Frontal cortex (tissue), 4 donors: Measurements from ENCODE around the gene GDPD3. TPM values are rescaled to one million over a fixed set of nuclear protein-coding genes. Genes with fewer than 3 reads are reported as not detected.
"Not testable (repeated sequence)": the region's sequence is repeated elsewhere in the genome, so short reads cannot be mapped to it uniquely, and the experiment has no call there.

Experiments used
- DNase-seq, 2 donors: peaks; one replicate each; pipeline ENCODE4 v3.0.0; 2012; ENCODE audit warnings: low spot score in 2 of 2
- FAIRE-seq: peaks from 2 replicates; lab custom pipeline; 2012; peaks lifted over from hg19 to GRCh38; lab: Jason Lieb, UNC
- total RNA-seq: library from RNA; depleted of rRNA; stranded (reverse); fragments of >200 nt; gene quantifications from one replicate; pipeline ENCODE4 v1.2.3, GENCODE V29; 2014
- donor health status: control.
- donor health status: control.
- donor health status: control.

GDPD3 gene
- total RNA-seq, 1 donor from 2014 or later: 1.2 TPM

GRCh38 chr16:30125690-30126089, 12.4 kb upstream of the GDPD3 start:
- FAIRE-seq: not testable (repeated sequence)

GRCh38 chr16:30124985-30125379, 11.6 kb upstream of the GDPD3 start:
- FAIRE-seq (no peak), DNase-seq (no peak)

More at GRCh38 chr16:30125690-30126089, 12.4 kb upstream of the GDPD3 start:
- DNase-seq: not testable (repeated sequence)

GRCh38 chr16:30122604-30123160, 9.3 kb upstream of the GDPD3 start:
- no peak for FAIRE-seq

GRCh38 chr16:30121741-30122571, 8.6 kb upstream of the GDPD3 start:
- peak in 1 of 2 donors; percentile 53 for DNase-seq
- FAIRE-seq: no peak

More at GRCh38 chr16:30122604-30123160, 9.3 kb upstream of the GDPD3 start:
- peak in 1 of 2 donors; percentile 53 for DNase-seq

GRCh38 chr16:30120340-30121105, 7.2 kb upstream of the GDPD3 start:
- FAIRE-seq (no peak), DNase-seq (no peak)

- FAIRE-seq (no peak), DNase-seq (no peak)
Measured at GRCh38 chr16:30119428-30119827, 6.1 kb upstream of the GDPD3 start.

GRCh38 chr16:30117768-30118167, 4.4 kb upstream of the GDPD3 start:
- DNase-seq: no peak
- FAIRE-seq: no peak

- FAIRE-seq: no peak
- DNase-seq: no peak
Measured at GRCh38 chr16:30116291-30117207, 3.2 kb upstream of the GDPD3 start.

- DNase-seq: no peak
- no peak for FAIRE-seq
Measured at GRCh38 chr16:30115238-30115637, 1.9 kb upstream of the GDPD3 start.

- not testable (repeated sequence) for DNase-seq, FAIRE-seq
Measured at GRCh38 chr16:30114833-30115232, 1.5 kb upstream of the GDPD3 start.

- no peak for FAIRE-seq
- no peak for DNase-seq
Measured at GRCh38 chr16:30114411-30114810, 1.1 kb upstream of the GDPD3 start.

GRCh38 chr16:30113711-30114333, 485 bp upstream of the GDPD3 start:
- DNase-seq: no peak
- no peak for FAIRE-seq

GRCh38 chr16:30112197-30113030, 923 bp downstream of the GDPD3 start:
- FAIRE-seq: no peak
- peak in 1 of 2 donors; percentile 73 for DNase-seq

- DNase-seq: no peak
Measured at GRCh38 chr16:30110661-30111060, 2.7 kb downstream of the GDPD3 start.

GRCh38 chr16:30108059-30108850, 5.1 kb downstream of the GDPD3 start:
- FAIRE-seq: no peak
- DNase-seq: no peak

More at GRCh38 chr16:30110661-30111060, 2.7 kb downstream of the GDPD3 start:
- FAIRE-seq: no peak

GRCh38 chr16:30104492-30104891, 8.8 kb downstream of the GDPD3 start:
- FAIRE-seq: no peak

GRCh38 chr16:30104090-30104489, 9.2 kb downstream of the GDPD3 start:
- DNase-seq: no peak
- no peak for FAIRE-seq

More at GRCh38 chr16:30104492-30104891, 8.8 kb downstream of the GDPD3 start:
- DNase-seq: no peak
